RWPE2 (cell line): Measurements from ENCODE around the gene SHLD2.

Experiments used
- ATAC-seq: fragments of 200-7000 bp; cut with Tn5 transposase; 3 replicates; pipeline ENCODE4 v1.9.1; 2021; ENCODE audit warnings: low read depth
- DNase-seq: peaks from one replicate; pipeline ENCODE4 v3.0.0-alpha.2; 2020; ENCODE audit warnings: low spot score
- H3K27ac ChIP-seq: fragments of 450-650 bp; 2 replicates; pipeline ENCODE4 v1.5.1; 2017; ENCODE audit warnings: mild to moderate bottlenecking; ENCODE audit not compliant: poor library complexity, severe bottlenecking
- H3K27me3 ChIP-seq: fragments of 250-450 bp; sonication (Bioruptor Pico); 2 replicates; pipeline ENCODE4 v1.5.1; 2021; ENCODE audit warnings: mild to moderate bottlenecking, moderate library complexity; ENCODE audit not compliant: insufficient read depth, poor library complexity, severe bottlenecking
- H3K36me3 ChIP-seq: fragments of 250-450 bp; sonication (Bioruptor Pico); 2 replicates; pipeline ENCODE4 v1.5.1; 2020; ENCODE audit warnings: low read depth, mild to moderate bottlenecking, moderate library complexity
- H3K4me1 ChIP-seq: fragments of 250-450 bp; sonication (Bioruptor Pico); 2 replicates; pipeline ENCODE4 v1.5.1; 2021; ENCODE audit warnings: mild to moderate bottlenecking, moderate library complexity; ENCODE audit not compliant: insufficient read depth, poor library complexity, severe bottlenecking
- H3K4me3 ChIP-seq: fragments of 250-450 bp; sonication (Bioruptor Pico); 2 replicates; pipeline ENCODE4 v1.5.1; 2021; ENCODE audit warnings: mild to moderate bottlenecking, moderate library complexity; ENCODE audit not compliant: severe bottlenecking
- H3K9me3 ChIP-seq: fragments of 250-450 bp; sonication (Bioruptor Pico); 2 replicates; pipeline ENCODE4 v1.5.1; 2021; ENCODE audit warnings: mild to moderate bottlenecking, moderate library complexity; ENCODE audit not compliant: severe bottlenecking
- TF ChIP-seq, protein P1 (sequence below): fragments of 450-650 bp; IDR thresholded peaks from one replicate; pipeline ENCODE4 v1.5.1; 2017; ENCODE audit warnings: mild to moderate bottlenecking, moderate library complexity; ENCODE audit not compliant: poor library complexity, severe bottlenecking

The SHLD2 gene

GRCh38 chr10:87089746-87090145 lies 5.3 kb upstream of the SHLD2 start:
- TF ChIP-seq, protein P1, sequence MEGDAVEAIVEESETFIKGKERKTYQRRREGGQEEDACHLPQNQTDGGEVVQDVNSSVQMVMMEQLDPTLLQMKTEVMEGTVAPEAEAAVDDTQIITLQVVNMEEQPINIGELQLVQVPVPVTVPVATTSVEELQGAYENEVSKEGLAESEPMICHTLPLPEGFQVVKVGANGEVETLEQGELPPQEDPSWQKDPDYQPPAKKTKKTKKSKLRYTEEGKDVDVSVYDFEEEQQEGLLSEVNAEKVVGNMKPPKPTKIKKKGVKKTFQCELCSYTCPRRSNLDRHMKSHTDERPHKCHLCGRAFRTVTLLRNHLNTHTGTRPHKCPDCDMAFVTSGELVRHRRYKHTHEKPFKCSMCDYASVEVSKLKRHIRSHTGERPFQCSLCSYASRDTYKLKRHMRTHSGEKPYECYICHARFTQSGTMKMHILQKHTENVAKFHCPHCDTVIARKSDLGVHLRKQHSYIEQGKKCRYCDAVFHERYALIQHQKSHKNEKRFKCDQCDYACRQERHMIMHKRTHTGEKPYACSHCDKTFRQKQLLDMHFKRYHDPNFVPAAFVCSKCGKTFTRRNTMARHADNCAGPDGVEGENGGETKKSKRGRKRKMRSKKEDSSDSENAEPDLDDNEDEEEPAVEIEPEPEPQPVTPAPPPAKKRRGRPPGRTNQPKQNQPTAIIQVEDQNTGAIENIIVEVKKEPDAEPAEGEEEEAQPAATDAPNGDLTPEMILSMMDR: no peak
- H3K4me3 ChIP-seq: no peak overlapping the region
- H3K36me3 ChIP-seq: peaks cover 35% of the 10 kb centered on the region

DNA sequence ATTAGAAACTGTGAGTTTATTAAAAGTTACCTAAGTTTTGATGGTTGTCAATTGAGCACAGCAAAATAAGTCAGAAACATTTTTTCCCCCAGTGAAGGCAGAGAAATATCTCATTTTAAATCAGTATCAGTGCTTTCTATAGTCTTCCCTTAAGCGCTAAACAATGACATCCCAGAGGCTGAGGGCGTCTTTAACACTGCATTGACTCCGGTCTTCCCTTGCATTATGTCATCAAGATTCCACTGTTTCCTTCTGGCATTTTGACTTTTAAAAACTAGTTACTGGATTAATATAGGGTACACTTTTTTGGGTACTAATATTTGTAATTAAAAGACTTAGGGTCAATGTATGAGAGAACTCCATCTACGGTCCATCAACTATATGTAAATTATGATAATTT lies 4.2 kb upstream of the SHLD2 start:
- DNase-seq (no peak), ATAC-seq (no peak)
- TF ChIP-seq, protein P1: no peak
- H3K9me3 ChIP-seq: no peaks in the 10 kb centered on the region
- no peak overlapping the region for H3K27ac ChIP-seq
- no peaks in the 10 kb centered on the region for H3K27me3 ChIP-seq
- H3K36me3 ChIP-seq: peaks cover 32% of the 10 kb centered on the region
- H3K4me3 ChIP-seq: no peak overlapping the region
- H3K4me1 ChIP-seq: peaks cover 28% of the 10 kb centered on the region

More at GRCh38 chr10:87089746-87090145, 5.3 kb upstream of the SHLD2 start:
- Histone ChIP-seq H3K4me1 (peaks cover 32% of the 10 kb centered on the region), H3K27ac (peak overlapping the region; percentile 15), H3K9me3 (no peaks in the 10 kb centered on the region), H3K27me3 (no peaks in the 10 kb centered on the region)
- ATAC-seq (no peak), DNase-seq (no peak)

DNA sequence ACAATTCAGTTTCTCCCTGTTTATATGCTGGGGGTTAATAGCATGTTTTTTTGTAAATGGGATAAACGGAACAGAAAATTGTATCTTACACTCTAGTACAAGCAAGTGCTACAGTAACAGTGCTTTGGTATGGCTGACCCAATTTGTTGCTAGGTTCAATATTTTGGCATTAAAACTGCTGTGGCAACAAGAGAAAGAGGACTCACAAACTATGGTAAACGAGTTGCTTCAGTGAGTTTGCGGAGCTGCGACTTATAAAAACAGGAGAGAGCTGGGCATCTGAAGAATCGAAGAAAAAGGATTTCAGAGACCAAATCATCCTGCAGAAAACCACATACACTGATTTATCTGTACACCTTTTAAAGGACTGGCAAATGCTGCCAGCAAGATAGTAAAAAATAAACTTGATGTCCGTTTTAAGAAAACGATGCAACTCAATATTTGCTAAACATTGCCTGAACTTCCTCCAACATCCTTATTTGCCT lies 2.6 kb upstream of the SHLD2 start:
- Histone ChIP-seq H3K36me3 (peaks cover 41% of the 10 kb centered on the region), H3K4me1 (peaks cover 37% of the 10 kb centered on the region), H3K4me3 (peak overlapping the region; percentile 86), H3K27ac (peak overlapping the region; percentile 90), H3K9me3 (no peaks in the 10 kb centered on the region), H3K27me3 (no peaks in the 10 kb centered on the region)
- no peak for ATAC-seq
- TF ChIP-seq, protein P1: no peak
- no peak for DNase-seq

GRCh38 chr10:87092861-87093631 lies 2.0 kb upstream of the SHLD2 start:
- ATAC-seq (no peak; the same call in 2 of the 3 replicates), DNase-seq (no peak)
- TF ChIP-seq, protein P1: no peak
- peaks cover 37% of the 10 kb centered on the region for H3K4me1 ChIP-seq
- H3K27me3 ChIP-seq: no peaks in the 10 kb centered on the region
- H3K27ac ChIP-seq: peak overlapping the region; percentile 90
- H3K36me3 ChIP-seq: peaks cover 48% of the 10 kb centered on the region
- no peaks in the 10 kb centered on the region for H3K9me3 ChIP-seq
- peak overlapping the region; percentile 86 for H3K4me3 ChIP-seq
